T47D (cell line): ENCODE measurements around the gene IFI27L1.

Experiments
- DNase-seq, 2 experiments: peaks; one replicate each; pipeline versions ENCODE4 v3.0.0 to v3.0.0-alpha.2; 2011 to 2012; ENCODE audit warnings: low read depth in 1 of 2, low spot score in 1 of 2
- JUND ChIP-seq: IDR thresholded peaks from 2 replicates; pipeline ENCODE4 v1.6.1; 2012; ENCODE audit warnings: low read depth
- in situ Hi-C: cut with HindIII; loops from 2 replicates; pipeline ENCODE4 v1.10.0; 2016; ENCODE audit warnings: low sequenced_read_pairs, low pct_unique_long_range_greater_than_20kb

Gene IFI27L1

DNA sequence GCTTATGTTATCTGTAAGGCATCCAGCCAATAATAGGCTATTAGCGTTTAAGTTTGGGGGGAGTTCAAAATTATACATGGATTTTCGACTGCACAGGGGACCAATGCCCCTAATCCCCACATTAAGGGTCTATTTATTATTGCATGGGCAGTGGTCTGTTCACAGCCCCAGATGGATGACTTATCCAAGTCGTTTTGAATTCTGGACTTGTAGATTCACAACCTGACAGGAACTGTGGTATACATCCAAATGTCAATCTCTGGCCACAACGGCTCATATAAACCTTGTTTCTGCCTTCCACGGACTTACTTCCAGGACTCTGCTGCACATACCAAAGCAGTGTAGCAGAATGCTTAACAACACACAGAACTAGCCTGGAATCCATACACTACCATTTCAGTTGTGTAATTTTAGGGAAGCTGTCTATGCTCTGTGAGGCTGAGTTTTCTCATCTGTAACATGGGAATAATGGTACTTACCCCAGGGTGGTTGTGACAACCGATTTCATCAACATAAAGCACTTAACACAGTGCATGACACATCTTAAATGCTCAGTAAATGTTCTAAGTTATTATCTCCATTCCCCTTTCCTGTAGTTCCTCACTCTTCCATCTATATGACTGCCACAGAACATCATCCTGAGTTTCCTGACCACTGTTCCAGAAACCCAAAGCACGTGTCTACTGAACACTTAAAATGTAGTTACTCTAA lies 3.8 kb upstream of the IFI27L1 start:
- DNase-seq, result no peak
- TF ChIP-seq JUND, result no peak
- in situ Hi-C loops, result no loop called here

DNA sequence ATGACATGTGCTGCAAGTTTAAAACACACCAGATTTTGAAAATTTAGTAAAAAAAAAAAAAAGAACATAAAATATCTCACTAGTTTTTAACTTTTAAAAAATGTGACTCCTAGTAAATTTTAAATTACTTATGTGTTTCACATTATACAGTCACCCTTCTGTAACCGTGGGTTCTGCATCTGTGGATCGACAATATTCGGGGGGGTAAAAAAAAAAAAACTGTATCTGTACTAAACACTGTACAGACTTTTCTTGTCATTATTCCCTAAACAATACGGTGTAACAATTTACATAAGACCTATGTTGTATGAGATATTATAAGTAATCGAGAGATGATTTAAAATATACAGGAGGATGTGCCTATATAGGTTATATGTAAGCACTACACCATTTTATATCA lies 3.3 kb upstream of the IFI27L1 start:
- no peak for DNase-seq
- no peak for TF ChIP-seq JUND
- in situ Hi-C loops, result no loop called here

- peak; percentile 18 to 42 for DNase-seq
- TF ChIP-seq JUND, result no peak
- in situ Hi-C loops, result no loop called here
These were observed 1.1 kb upstream of the IFI27L1 start for GRCh38 chr14:94079891-94080620.

DNA sequence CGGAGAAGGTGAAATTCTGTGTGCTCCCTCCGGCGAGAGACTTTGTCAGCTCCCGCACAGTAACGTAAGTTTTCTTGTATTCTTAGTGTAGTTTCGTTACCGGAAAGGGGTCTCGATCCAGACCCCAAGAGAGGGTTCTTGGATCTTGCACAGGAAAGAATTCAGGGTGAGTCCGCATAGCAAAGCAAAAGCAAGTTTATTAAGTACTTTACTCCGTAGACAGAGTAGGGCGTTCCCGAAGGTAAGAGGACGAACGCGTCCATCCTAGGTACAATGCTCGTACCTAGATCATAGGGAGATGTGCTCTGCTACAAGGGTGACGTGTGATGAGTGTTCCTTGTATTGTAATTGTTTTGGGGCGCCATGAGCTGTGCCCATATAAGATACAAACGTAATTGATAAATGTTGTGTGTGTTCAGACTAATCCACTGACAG lies 293 bp downstream of the IFI27L1 start:
- in situ Hi-C loops, result no loop called here
- TF ChIP-seq JUND, result no peak
- DNase-seq, result peak in 1 of 2 experiments; percentile 37

- TF ChIP-seq JUND, result no peak
- DNase-seq, result no peak
- in situ Hi-C loops, result no loop called here
These were observed 6.8 kb downstream of the IFI27L1 start for GRCh38 chr14:94087891-94088290.

DNA sequence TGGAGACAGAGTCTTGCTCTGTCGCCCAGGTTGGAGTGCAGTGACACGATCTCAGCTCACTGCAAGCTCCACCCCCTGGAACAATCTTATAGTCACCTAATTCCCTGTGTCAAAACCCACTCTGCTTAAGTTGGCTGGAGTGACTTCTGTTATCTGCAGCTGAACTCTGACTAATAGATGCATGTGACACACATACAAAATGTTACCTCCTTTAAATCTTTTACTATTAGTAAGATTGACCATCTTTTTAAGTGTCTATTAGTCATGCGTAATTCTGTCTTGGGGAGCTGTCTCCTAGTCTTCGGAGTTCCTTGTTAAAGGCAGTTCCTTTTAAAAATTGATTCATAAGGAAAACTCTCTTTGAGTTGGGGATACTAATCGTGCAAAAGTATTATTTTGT lies 7.4 kb downstream of the IFI27L1 start:
- no peak for DNase-seq
- no peak for TF ChIP-seq JUND
- in situ Hi-C loops, result no loop called here

- in situ Hi-C loops, result no loop called here
- DNase-seq, result no peak
- TF ChIP-seq JUND, result no peak
These were observed 8.4 kb downstream of the IFI27L1 start for GRCh38 chr14:94089479-94089878.

GRCh38 chr14:94093418-94093817 lies 12.3 kb downstream of the IFI27L1 start:
- in situ Hi-C loops, result no loop called here
- no peak for TF ChIP-seq JUND
- no peak for DNase-seq

GRCh38 chr14:94097091-94097490 lies 16.0 kb downstream of the IFI27L1 start:
- in situ Hi-C loops, result no loop called here
- TF ChIP-seq JUND, result no peak
- DNase-seq, result no peak

GRCh38 chr14:94098326-94098992 lies 17.3 kb downstream of the IFI27L1 start:
- in situ Hi-C loops, result no loop called here

DNA sequence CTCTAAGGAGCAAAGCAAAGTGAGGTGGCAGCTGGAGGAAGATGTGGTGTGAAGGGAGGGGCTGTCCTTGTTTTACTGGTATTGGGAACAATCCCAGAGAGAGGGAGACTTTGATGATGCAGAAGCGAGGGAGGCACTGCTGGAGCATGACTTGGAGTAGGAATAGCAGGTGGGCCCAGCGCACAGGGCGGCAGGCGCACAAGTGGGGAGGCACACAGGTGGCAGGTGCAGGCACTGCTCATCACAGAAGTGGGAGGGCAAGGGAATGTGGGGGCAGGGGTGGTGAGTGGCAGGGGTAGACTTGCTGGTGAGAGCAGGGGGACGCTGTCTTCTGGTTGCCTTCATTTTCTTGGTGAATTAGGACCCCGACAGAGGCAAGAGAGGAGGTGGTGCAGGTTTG lies 17.9 kb downstream of the IFI27L1 start:
- no peak for TF ChIP-seq JUND
- DNase-seq, result no peak
- in situ Hi-C loops, result no loop called here

More at GRCh38 chr14:94098326-94098992, 17.3 kb downstream of the IFI27L1 start:
- no peak for DNase-seq
- no peak for TF ChIP-seq JUND

DNA sequence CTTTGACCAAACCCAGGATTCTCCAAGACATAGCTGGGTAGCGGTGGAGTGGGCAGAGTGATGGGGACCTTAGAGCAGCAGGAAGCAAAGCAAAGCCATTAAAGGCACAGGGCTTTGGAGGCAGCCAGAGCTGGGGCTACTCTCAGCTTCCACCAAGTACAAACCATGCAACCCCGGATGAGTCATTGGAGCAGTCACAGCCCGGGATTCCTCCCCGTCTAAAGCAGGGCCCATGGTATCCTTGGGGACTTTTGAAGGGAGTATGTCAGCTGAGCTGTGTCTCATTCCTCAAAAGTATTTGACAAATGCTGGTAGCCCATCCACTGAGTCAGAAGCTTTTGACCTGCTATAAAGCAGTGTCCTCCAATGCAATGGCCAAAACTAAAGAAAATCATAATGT lies 19.7 kb downstream of the IFI27L1 start:
- DNase-seq, result no peak
- no peak for TF ChIP-seq JUND
- in situ Hi-C loops, result no loop called here

DNA sequence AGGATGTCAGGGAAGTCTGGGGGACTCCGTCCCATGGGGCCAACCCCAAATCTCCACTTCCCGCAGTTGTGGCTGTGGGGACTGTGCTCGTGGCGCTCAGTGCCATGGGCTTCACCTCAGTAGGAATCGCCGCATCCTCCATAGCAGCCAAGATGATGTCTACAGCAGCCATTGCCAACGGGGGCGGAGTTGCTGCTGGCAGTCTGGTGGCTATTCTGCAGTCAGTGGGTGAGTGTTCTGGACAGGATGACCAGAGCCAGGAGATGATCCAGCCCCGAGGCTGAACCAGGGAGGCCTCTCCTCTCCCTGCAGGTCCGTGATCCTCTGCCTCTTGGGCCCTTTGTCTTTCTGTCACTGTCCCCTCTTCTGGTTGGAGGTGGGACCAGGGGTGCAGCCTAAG lies 20.6 kb downstream of the IFI27L1 start:
- in situ Hi-C loops, result no loop called here
- TF ChIP-seq JUND, result no peak
- DNase-seq, result no peak
